GM18507 (cell line): Measurements from ENCODE around the gene LBH.

Experiments
- DNase-seq: peaks from one replicate; pipeline ENCODE4 v3.0.0; 2011; ENCODE audit warnings: low read depth; ENCODE audit not compliant: insufficient read length; ENCODE audit errors: extremely low spot score
- FAIRE-seq: peaks from 2 replicates; lab custom pipeline; 2011; peaks lifted over from hg19 to GRCh38; lab: Jason Lieb, UNC

Gene LBH

GRCh38 chr2:30233271-30234009, 2.1 kb downstream of the LBH start:
- DNase-seq (no peak), FAIRE-seq (no peak)

- FAIRE-seq (peak; percentile 58), DNase-seq (no peak)
These were observed 3.0 kb downstream of the LBH start for GRCh38 chr2:30234180-30234971.

- FAIRE-seq (no peak), DNase-seq (no peak)
These were observed 3.8 kb downstream of the LBH start for GRCh38 chr2:30235008-30235655.

GRCh38 chr2:30235859-30236535, 4.7 kb downstream of the LBH start:
- FAIRE-seq (no peak), DNase-seq (no peak)

GRCh38 chr2:30236591-30237238, 5.4 kb downstream of the LBH start:
- no peak for DNase-seq
- no peak for FAIRE-seq

GRCh38 chr2:30237239-30237965, 6.1 kb downstream of the LBH start:
- FAIRE-seq: no peak

GRCh38 chr2:30237966-30238800, 6.8 kb downstream of the LBH start:
- FAIRE-seq (no peak), DNase-seq (no peak)

More at GRCh38 chr2:30237239-30237965, 6.1 kb downstream of the LBH start:
- DNase-seq: no peak

GRCh38 chr2:30239308-30239985, 8.1 kb downstream of the LBH start:
- DNase-seq (no peak), FAIRE-seq (peak; percentile 64)

- FAIRE-seq: no peak
- DNase-seq: no peak
These were observed 8.8 kb downstream of the LBH start for GRCh38 chr2:30239986-30240752.

GRCh38 chr2:30243231-30243630, 11.9 kb downstream of the LBH start:
- FAIRE-seq (no peak), DNase-seq (no peak)

GRCh38 chr2:30245364-30245763, 14.0 kb downstream of the LBH start:
- DNase-seq (no peak), FAIRE-seq (no peak)

GRCh38 chr2:30248791-30249190, 17.5 kb downstream of the LBH start:
- no peak for FAIRE-seq
- no peak for DNase-seq

- DNase-seq (no peak), FAIRE-seq (no peak)
These were observed 18.0 kb downstream of the LBH start for GRCh38 chr2:30249354-30249753.

- FAIRE-seq: no peak
- no peak for DNase-seq
These were observed 19.1 kb downstream of the LBH start for GRCh38 chr2:30250421-30250820.

- FAIRE-seq: no peak
- DNase-seq: no peak
These were observed 21.7 kb downstream of the LBH start for GRCh38 chr2:30252723-30253701.
